ENCODE measurements around the gene ZNF385B. TPM values are rescaled to one million over a fixed set of nuclear protein-coding genes. Genes with fewer than 3 reads are reported as not detected.

Gene ZNF385B
- total and polyA plus RNA-seq, 10 of the 15 experiments (the other 5 are each of a cell fraction or from before 2014, with no cell fraction given), result not detected

DNA sequence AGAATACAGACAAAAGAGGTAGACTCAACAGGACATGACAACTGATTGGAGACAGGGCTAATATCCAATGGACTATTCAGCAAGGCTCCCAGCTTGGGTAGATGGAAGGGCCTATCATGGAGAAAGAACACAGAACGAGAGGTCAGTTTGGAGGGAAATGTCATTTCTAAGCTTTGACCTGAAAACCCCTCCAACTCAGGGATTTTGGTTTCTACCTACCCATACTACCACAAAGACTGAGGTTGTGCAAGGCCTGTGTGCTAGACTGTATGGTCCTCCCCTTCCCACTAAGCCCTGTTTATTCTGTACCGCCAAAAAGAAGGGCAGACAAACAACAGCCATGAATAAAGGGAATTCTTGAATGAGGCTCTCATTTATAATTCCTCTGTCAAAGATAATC is 288.9 kb downstream of the ZNF385B start:
- ATAC-seq (no peak), DNase-seq (ENCODE audit: low read depth, low spot score) (no peak), FAIRE-seq (no peak)
- Histone ChIP-seq H4K20me1 (ENCODE audit: control insufficient read depth, insufficient read depth) (no peaks in the 10 kb centered on the region), H3K9ac (ENCODE audit: control insufficient read depth, insufficient read depth, low read length) (no peak overlapping the region), H3K4me3 (no peak overlapping the region), H3K79me2 (ENCODE audit: control insufficient read depth, insufficient read depth, low read length) (no peaks in the 10 kb centered on the region), H3K27ac (ENCODE audit: control insufficient read depth, insufficient read depth) (no peak overlapping the region), H3K9me3 (replicated peaks; ENCODE audit: control insufficient read depth, insufficient read depth, low read length) (no peaks in the 10 kb centered on the region), H3K27me3 (replicated peaks in 1 of 2; ENCODE audit: control insufficient read depth in 2 of 2, insufficient read depth in 2 of 2, low read length in 1 of 2) (no peaks in the 10 kb centered on the region; a peak in 1 of 4 replicates), H3K36me3 (ENCODE audit: control insufficient read depth in 2 of 2, insufficient read depth in 2 of 2, low read length in 1 of 2) (no peaks in the 10 kb centered on the region), H2AFZ (ENCODE audit: control insufficient read depth, low read depth, low read length) (no peak overlapping the region), H3K4me1 (ENCODE audit: control insufficient read depth, insufficient read depth, low read length) (no peaks in the 10 kb centered on the region), H3K4me2 (ENCODE audit: control insufficient read depth, insufficient read depth) (no peak overlapping the region)
- RAD21 ChIA-PET (ENCODE audit: unreplicated experiment), result no interaction called here
- POLR2A ChIA-PET, result no interaction called here
- in situ Hi-C loops (cut with MboI) (no loop called here), intact Hi-C loops (cut with micrococcal nuclease; ENCODE audit: unreplicated experiment) (no loop called here)
- CTCF ChIA-PET, result no interaction called here
- 46% methylated on average over 2 of the region's 2 CpGs for WGBS (ENCODE audit: insufficient coverage, insufficient replicate concordance, low lambda C conversion rate, missing lambda C conversion rate)
- no TSS peak for BruUV-seq (replicated peaks)
- TF ChIP-seq ZSCAN29 (IDR thresholded peaks at IDR 0.05) (no peak), CHD4 (IDR thresholded peaks at IDR 0.05) (no peak), PAX5 (IDR thresholded peaks at IDR 0.05; ENCODE audit: borderline replicate concordance, low read depth, low read length) (no peak), EGR1 (IDR thresholded peaks at IDR 0.05; ENCODE audit: borderline replicate concordance in 1 of 2, low read depth in 2 of 2, low read length in 2 of 2) (no peak), PAX8 (IDR thresholded peaks at IDR 0.05) (no peak), E2F8 (IDR thresholded peaks at IDR 0.05; ENCODE audit: low read depth, partially characterized antibody) (no peak), SREBF2 (IDR thresholded peaks at IDR 0.05; ENCODE audit: low read length) (no peak), BCLAF1 (IDR thresholded peaks at IDR 0.05) (no peak), BHLHE40 (IDR thresholded peaks at IDR 0.05; ENCODE audit: borderline replicate concordance in 1 of 2, low read depth in 2 of 2, low read length in 1 of 2) (no peak), CEBPB (IDR thresholded peaks at IDR 0.05; ENCODE audit: borderline replicate concordance in 1 of 2, low read depth in 2 of 2, low read length in 2 of 2) (no peak), PML (IDR thresholded peaks at IDR 0.05; ENCODE audit: low read length) (no peak)
- TF ChIP-seq, protein P1, sequence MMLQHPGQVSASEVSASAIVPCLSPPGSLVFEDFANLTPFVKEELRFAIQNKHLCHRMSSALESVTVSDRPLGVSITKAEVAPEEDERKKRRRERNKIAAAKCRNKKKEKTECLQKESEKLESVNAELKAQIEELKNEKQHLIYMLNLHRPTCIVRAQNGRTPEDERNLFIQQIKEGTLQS (IDR thresholded peaks at IDR 0.05; ENCODE audit: borderline replicate concordance, extremely low read depth, low read depth, low read length), result no peak
- TF ChIP-seq, protein P2, sequence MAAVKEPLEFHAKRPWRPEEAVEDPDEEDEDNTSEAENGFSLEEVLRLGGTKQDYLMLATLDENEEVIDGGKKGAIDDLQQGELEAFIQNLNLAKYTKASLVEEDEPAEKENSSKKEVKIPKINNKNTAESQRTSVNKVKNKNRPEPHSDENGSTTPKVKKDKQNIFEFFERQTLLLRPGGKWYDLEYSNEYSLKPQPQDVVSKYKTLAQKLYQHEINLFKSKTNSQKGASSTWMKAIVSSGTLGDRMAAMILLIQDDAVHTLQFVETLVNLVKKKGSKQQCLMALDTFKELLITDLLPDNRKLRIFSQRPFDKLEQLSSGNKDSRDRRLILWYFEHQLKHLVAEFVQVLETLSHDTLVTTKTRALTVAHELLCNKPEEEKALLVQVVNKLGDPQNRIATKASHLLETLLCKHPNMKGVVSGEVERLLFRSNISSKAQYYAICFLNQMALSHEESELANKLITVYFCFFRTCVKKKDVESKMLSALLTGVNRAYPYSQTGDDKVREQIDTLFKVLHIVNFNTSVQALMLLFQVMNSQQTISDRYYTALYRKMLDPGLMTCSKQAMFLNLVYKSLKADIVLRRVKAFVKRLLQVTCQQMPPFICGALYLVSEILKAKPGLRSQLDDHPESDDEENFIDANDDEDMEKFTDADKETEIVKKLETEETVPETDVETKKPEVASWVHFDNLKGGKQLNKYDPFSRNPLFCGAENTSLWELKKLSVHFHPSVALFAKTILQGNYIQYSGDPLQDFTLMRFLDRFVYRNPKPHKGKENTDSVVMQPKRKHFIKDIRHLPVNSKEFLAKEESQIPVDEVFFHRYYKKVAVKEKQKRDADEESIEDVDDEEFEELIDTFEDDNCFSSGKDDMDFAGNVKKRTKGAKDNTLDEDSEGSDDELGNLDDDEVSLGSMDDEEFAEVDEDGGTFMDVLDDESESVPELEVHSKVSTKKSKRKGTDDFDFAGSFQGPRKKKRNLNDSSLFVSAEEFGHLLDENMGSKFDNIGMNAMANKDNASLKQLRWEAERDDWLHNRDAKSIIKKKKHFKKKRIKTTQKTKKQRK (IDR thresholded peaks at IDR 0.05; ENCODE audit: low read depth, low read length), result no peak
- SMC1A ChIA-PET (ENCODE audit: uncharacterized antibody, unreplicated experiment), result no interaction called here
